Activated CD4-positive, alpha-beta T cell treated with anti-CD3 and anti-CD28 coated beads, Interleukin-2, Interleukin-4, amounts not matched to agents 100 ng/mL and 50 ng/mL, durations not matched to agents 16 hours and 8 hours (primary cell): ENCODE measurements around the gene ITGA5.

ENCODE experiments used
- DNase-seq: peaks from one replicate; pipeline ENCODE4 v3.0.0-alpha.2; 2020; ENCODE audit warnings: low spot score

Gene ITGA5

DNA sequence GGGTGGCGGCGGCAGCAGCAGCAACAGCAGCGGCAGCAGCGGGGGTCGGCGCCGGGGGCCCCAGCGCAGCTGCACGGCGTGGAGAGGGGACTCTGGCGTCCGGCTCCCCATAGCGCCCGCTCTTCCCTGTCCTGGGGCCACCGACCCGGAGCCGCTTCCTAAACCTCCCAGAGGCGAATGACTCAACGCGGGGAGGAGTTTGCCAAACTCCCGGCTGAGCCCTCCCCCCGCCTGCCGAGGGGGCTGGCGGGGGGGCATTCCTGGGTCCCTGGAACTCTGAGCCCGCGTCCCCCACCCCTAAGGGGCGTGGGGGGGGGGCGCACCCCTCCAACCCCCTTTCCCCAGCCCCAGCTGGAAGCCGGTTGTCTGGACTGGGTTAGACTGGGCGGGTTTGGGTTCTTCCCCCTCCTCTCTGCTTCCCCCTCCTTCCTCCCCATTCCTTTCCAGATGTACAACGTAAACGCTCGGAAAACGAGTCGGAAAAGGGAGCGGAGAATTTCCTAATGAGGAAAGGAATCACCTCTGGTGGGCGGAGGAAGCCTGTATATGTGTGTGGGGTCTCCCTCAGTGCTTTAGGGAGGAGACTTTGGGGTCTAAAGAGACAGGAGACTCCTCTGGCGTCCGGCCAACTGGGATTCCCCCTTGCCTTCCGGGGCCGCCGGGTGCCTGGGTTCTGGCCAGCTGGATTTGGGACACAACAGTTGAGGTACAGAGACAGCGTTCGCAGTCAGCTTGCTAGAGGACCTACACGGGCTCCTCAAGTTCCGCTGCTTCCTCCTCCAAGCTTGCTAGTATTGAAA is at the start of gene ITGA5:
TSS of gene ITGA5 (minus strand) at position 179 of the 800 bp plus-strand sequence. CDS start at position 111, 68 bp downstream.
- no peak for DNase-seq

- DNase-seq: no peak
Measured at GRCh38 chr12:54465857-54466523, 46.9 kb upstream of the ITGA5 start.

DNA sequence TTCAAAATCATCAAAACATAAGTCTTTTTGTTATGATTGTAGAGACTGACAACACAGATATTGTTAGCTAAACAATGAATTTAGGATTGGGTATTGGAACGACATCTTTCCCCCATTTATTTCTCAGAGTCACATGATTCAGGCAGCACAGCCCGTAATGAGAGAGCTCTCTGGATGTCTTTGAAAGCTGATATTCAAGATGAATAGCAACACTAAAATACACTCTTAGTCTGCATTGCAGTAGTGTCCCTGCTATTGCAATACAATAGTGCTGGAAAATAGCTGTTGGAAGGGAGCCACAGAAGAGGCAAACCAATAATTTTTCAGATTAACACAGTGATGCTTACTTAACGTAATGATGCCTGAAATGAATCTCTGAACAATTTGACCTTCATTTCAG is 44.4 kb upstream of the ITGA5 start:
- DNase-seq: no peak

- DNase-seq: no peak
Measured at GRCh38 chr12:54463034-54463433, 44.0 kb upstream of the ITGA5 start.

DNA sequence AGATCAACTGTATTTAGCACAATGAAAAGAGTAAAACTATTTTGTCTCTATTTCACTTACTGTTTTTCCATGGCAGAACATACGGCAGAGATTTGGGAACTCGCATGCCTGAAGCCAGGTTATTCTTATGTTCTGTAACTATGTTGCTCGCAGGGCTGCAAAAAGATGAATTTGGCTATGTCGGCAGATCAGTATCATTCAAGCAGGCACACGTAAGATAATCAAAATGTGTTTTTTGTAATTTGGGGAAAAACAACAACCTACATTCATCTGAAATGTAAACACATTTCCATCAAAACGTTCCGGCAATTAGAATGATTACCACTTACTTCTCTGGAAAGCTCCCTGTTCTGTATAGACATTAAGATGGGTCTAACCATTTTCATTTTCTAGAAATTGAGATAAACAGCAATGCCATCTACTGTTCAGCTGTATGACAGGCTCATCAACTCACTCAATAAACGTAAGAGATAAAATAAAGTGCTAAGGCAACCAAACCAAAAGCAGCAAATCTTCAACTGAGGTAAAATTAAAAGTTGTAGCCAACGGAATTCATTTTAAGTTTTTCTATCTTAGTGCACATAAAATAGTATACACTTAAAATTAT is 41.4 kb upstream of the ITGA5 start:
- no peak for DNase-seq

DNA sequence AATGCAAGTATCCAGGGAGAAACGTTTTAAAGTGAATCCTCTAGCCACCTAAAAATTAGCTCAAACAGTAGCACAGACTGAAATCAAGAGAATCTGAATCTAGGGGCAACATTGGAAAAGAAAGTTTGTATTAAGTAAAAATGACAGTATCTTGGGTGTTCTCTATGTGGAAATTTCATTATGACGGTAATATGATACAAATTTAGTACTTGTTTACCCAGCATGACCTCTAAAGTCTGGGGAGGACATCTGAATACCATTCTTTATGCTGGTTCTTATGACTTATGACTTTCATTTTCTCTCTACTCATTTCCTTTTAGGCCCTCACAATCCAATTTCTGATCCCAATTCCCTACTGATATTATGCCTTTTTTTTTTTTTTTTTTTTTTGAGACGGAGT is 40.3 kb upstream of the ITGA5 start:
- no peak for DNase-seq

DNA sequence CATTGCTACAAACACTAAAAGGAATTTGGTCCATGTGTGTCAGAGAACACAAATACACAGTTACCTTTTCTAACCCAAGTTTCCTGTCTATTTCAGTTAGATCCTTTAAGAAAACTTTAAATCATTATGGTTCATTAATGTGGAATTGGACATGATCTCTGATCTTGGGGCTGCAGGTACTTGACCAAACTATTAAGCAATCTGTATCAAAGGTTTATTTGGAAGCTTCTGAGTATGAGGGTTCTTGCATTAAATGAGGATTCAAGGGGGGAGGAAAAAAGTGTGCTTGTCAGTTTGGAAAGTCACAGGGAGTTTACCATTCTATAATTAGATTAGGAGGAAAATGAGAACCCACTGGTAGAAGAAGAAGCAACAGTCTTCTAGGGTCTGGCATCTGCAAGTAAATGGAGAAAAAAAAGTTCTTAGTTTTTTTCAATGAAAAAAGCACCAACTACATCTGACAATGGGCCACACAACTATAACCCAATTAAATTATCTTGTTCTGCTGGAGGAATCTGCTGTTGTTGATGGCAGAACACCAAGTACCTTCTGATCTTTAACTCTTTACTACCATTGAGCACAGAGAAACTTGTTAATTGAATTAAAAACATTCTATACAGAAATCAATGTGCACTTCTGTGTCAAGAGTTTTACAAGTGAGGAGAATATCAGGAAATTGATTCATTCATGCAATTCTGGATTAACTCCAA is 36.8 kb upstream of the ITGA5 start:
- DNase-seq: no peak

- DNase-seq: no peak
Measured at GRCh38 chr12:54452628-54453027, 33.6 kb upstream of the ITGA5 start.

- no peak for DNase-seq
Measured at GRCh38 chr12:54448344-54448743, 29.3 kb upstream of the ITGA5 start.

DNA sequence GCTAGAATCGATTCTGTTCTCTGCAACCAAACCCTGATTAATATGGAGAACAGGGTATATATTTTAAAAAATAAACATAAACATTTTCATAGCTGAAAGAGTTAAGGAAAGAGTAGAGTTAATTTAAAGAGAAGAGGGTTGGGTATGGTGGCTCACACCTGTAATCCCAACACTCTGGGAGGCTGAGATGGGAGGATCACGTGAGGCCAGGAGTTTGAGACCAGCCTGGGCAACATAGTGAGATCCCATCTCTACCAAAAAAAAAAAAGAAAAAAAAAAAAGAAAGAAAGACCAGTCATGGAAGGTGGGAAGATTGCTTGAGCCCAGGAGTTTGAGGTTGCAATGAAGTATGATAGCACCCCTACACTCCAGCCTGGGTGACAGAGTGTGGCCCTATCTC is 28.9 kb upstream of the ITGA5 start:
- no peak for DNase-seq

- no peak for DNase-seq
Measured at GRCh38 chr12:54444206-54444605, 25.1 kb upstream of the ITGA5 start.

DNA sequence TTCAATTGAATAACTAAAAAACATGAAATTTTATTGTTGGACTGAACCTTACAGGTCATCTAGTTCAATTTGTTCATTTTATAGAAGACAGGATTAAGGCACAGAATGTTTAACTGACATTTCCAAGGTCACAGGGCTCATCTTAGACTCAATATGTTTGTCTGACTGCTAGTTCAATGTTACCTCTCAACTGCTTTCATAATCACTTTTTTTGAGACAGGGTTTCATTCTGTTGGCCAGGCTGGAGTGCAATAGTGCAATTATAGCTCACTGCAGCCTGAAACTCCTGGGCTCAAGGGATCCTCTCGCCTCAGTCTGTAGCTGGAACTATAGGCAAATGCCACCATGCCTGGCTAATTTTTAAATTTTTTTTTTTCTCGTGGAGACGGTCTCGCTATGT is 24.4 kb upstream of the ITGA5 start:
- DNase-seq: no peak

- no peak for DNase-seq
Measured at GRCh38 chr12:54442961-54443360, 23.9 kb upstream of the ITGA5 start.

GRCh38 chr12:54442099-54442498 is 23.0 kb upstream of the ITGA5 start:
- no peak for DNase-seq

- DNase-seq: peak; percentile 48
Measured at GRCh38 chr12:54439521-54440255, 20.6 kb upstream of the ITGA5 start.

DNA sequence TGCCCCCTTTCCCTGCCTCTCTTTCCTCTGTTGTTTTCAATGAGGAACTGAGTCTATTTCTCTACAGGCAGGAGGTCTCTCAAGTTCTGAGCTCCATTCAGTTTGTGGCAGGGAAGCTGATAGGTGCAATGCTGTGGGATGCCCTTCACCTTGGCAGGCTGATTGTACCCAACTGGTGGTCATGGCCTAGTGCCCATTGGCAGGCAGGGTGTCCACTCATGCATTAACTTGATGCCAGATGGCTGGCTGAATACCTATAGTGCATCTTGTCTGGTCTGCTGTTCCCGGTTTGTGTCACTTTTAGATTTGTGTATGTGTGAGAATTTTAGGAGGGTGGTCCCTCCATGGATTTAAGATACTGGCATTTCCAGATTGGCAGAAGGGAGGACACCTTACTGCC is 20.0 kb upstream of the ITGA5 start:
- no peak for DNase-seq

DNA sequence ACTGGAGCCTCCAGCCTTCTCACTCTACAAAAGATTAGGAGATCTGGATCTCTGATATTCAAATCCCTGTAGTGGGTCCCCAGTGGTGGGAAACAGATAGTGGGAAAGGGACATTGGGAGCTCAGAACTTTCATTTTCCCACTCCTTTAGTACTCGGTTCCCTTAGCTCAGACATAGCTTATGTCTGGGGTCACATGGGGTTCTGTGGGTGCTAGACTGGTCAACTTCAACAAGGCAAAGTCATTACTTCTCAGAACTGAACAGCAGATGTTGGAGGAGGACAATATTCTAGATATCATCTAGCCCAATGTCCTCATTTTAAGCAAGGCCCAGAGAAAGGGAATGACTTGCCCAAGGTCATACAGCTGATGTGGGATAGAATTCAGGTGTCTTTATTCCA is 19.5 kb upstream of the ITGA5 start:
- DNase-seq: no peak

- no peak for DNase-seq
Measured at GRCh38 chr12:54437697-54438096, 18.6 kb upstream of the ITGA5 start.

GRCh38 chr12:54437243-54437642 is 18.2 kb upstream of the ITGA5 start:
- DNase-seq: no peak

DNA sequence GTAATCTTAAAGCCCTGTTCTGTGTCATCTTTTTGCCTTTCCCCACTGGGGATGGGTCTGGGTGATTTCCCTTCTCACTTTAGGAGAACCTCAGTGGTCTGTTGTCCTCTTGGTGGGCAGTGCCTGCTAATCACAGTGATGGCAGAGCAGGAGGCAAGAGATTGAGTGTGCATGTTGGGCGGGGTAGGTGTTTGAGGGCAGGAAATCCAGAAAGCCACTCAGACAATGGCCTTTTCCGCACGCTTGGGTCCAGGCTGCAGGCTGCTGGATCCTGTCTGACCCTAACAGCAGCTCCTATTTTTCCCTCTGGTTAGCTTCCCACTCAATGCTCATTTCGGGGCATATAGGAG is 13.7 kb upstream of the ITGA5 start:
- no peak for DNase-seq

GRCh38 chr12:54431911-54432814 is 13.1 kb upstream of the ITGA5 start:
- DNase-seq: no peak
